SU-DHL-6 (cell line): ENCODE measurements around the gene ABCB1.

Experiments
- H2AFZ ChIP-seq: fragments of 200-600 bp; sonication (generic); 2 replicates; pipeline ENCODE4 v1.6.1; 2014; ENCODE audit warnings: low read depth, mild to moderate bottlenecking, moderate library complexity, mixed read lengths, antibody characterized with exemption, low read length; ENCODE audit not compliant: severe bottlenecking
- H3F3A ChIP-seq: fragments of 200-600 bp; shearing (Covaris generic); 2 replicates; pipeline ENCODE4 v1.6.0; 2016; ENCODE audit warnings: antibody characterized with exemption, mild to moderate bottlenecking; ENCODE audit not compliant: insufficient read depth
- H3K27ac ChIP-seq: fragments of 200-600 bp; sonication (generic); 2 replicates; pipeline ENCODE4 v1.5.1; 2016; ENCODE audit warnings: low read depth, mild to moderate bottlenecking, low read length, moderate library complexity, mixed read lengths
- H3K27me3 ChIP-seq: fragments of 200-600 bp; sonication (generic), shearing (Covaris generic); 2 replicates; pipeline ENCODE4 v1.6.0; 2014; ENCODE audit warnings: mild to moderate bottlenecking, low read length
- H3K36me3 ChIP-seq: fragments of 200-600 bp; sonication (generic); 2 replicates; pipeline ENCODE4 v1.6.1; 2014; ENCODE audit warnings: mild to moderate bottlenecking, low read length, mixed read lengths
- H3K4me2 ChIP-seq: fragments of 300-600, 200-600 bp; shearing (Covaris generic), sonication (generic); 2 replicates; pipeline ENCODE4 v1.6.0; 2014; ENCODE audit warnings: low read length, low read depth, mild to moderate bottlenecking; ENCODE audit not compliant: poor library complexity, severe bottlenecking
- H3K4me3 ChIP-seq: fragments of 200-600 bp; sonication (generic); 2 replicates; pipeline ENCODE4 v1.5.1; 2014; ENCODE audit warnings: antibody characterized with exemption, low read length, mild to moderate bottlenecking, mixed read lengths; ENCODE audit not compliant: insufficient read depth, poor library complexity, severe bottlenecking
- H3K79me2 ChIP-seq: fragments of 200-600 bp; sonication (generic); 2 replicates; pipeline ENCODE4 v1.6.1; 2014; ENCODE audit warnings: mild to moderate bottlenecking, low read length, moderate library complexity; ENCODE audit not compliant: insufficient read depth
- H3K9ac ChIP-seq: fragments of 200-600 bp; sonication (generic); 2 replicates; pipeline ENCODE4 v1.7.0; 2014; ENCODE audit warnings: mild to moderate bottlenecking, low read length
- H3K9me2 ChIP-seq: fragments of 200-600 bp; sonication (generic); replicated peaks from 2 replicates; pipeline ENCODE4 v1.6.1; 2014; ENCODE audit warnings: low read length; ENCODE audit not compliant: insufficient read depth
- H3K9me3 ChIP-seq: fragments of 200-600 bp; sonication (generic); 2 replicates; pipeline ENCODE4 v1.6.1; 2014; ENCODE audit warnings: low read length, mixed read lengths; ENCODE audit not compliant: insufficient read depth
- H4K20me1 ChIP-seq: fragments of 200-600 bp; sonication (generic); 2 replicates; pipeline ENCODE4 v1.6.1; 2014; ENCODE audit warnings: low read depth, mild to moderate bottlenecking, antibody characterized with exemption, low read length, moderate library complexity, mixed read lengths
- EZH2phosphoT487 ChIP-seq: fragments of 200-600 bp; sonication (generic), shearing (Covaris generic); conservative IDR thresholded peaks from 2 replicates; pipeline ENCODE4 v1.6.1; 2018; ENCODE audit warnings: mild to moderate bottlenecking, antibody characterized with exemption, low read length, moderate library complexity, mixed read lengths
- TF ChIP-seq, protein P1 (sequence below): fragments of 200-600 bp; sonication (generic); IDR thresholded peaks from one replicate; pipeline ENCODE4 v1.5.1; 2017; ENCODE audit warnings: antibody characterized with exemption, mild to moderate bottlenecking, low read length, moderate library complexity; ENCODE audit not compliant: insufficient read depth, poor library complexity, severe bottlenecking

ABCB1 gene

DNA sequence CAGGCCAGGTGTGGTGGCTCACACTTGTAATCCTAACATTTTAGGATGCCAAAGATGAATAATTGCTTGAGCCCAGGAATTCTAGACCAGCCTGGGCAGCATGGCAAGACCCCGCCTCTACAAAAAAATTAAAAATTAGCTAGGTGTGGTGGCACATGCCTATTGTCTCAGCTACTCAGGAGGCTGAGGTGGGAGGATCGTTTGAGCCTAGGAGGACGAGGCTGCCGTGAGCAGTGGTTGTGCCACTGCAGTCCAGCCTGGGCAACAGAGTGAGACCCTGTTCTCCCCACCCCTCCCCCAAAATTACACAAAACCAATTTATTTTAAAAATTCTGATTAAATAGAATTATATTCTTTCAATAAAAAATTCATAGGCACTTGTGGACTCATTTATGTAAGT lies 39.0 kb downstream of the ABCB1 start:
- no peak overlapping the region for H2AFZ ChIP-seq
- TF ChIP-seq, protein P1, sequence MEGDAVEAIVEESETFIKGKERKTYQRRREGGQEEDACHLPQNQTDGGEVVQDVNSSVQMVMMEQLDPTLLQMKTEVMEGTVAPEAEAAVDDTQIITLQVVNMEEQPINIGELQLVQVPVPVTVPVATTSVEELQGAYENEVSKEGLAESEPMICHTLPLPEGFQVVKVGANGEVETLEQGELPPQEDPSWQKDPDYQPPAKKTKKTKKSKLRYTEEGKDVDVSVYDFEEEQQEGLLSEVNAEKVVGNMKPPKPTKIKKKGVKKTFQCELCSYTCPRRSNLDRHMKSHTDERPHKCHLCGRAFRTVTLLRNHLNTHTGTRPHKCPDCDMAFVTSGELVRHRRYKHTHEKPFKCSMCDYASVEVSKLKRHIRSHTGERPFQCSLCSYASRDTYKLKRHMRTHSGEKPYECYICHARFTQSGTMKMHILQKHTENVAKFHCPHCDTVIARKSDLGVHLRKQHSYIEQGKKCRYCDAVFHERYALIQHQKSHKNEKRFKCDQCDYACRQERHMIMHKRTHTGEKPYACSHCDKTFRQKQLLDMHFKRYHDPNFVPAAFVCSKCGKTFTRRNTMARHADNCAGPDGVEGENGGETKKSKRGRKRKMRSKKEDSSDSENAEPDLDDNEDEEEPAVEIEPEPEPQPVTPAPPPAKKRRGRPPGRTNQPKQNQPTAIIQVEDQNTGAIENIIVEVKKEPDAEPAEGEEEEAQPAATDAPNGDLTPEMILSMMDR = no peak
- no peak for TF ChIP-seq EZH2phosphoT487
- H3K36me3 ChIP-seq = no peaks in the 10 kb centered on the region
- H3K9me2 ChIP-seq = no peaks in the 10 kb centered on the region
- H3K79me2 ChIP-seq = no peaks in the 10 kb centered on the region
- no peaks in the 10 kb centered on the region for H4K20me1 ChIP-seq
- no peak overlapping the region for H3K9ac ChIP-seq
- no peak overlapping the region for H3K4me2 ChIP-seq
- no peaks in the 10 kb centered on the region for H3K9me3 ChIP-seq
- H3K27ac ChIP-seq = no peak overlapping the region
- H3F3A ChIP-seq = no peaks in the 10 kb centered on the region
- no peaks in the 10 kb centered on the region for H3K27me3 ChIP-seq
- H3K4me3 ChIP-seq = no peak overlapping the region

DNA sequence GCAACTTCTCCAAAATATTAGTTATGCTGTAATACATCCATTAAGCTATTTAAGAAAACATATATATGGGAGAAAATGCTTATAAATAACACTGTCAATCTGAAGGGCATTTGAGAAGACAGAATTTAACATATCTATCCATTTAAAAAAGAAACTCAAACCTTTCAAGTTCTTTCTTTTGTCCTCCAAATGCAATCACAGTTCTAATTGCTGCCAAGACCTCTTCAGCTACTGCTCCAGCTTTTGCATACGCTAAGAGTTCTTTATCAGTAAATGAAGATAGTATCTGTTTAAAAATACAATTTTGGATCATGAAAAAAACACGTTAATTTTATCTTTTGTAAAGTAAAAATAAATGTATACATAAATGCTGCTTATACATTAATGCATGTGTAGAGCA lies 39.6 kb downstream of the ABCB1 start:
- Histone ChIP-seq H3K27me3 (no peaks in the 10 kb centered on the region), H3K79me2 (no peaks in the 10 kb centered on the region), H3K27ac (no peak overlapping the region), H4K20me1 (no peaks in the 10 kb centered on the region), H3K9me2 (no peaks in the 10 kb centered on the region), H3K4me3 (no peak overlapping the region), H2AFZ (no peak overlapping the region), H3K4me2 (no peak overlapping the region), H3K36me3 (no peaks in the 10 kb centered on the region), H3K9ac (no peak overlapping the region), H3K9me3 (no peaks in the 10 kb centered on the region), H3F3A (no peaks in the 10 kb centered on the region)
- TF ChIP-seq, protein P1 = no peak
- TF ChIP-seq EZH2phosphoT487 = no peak

DNA sequence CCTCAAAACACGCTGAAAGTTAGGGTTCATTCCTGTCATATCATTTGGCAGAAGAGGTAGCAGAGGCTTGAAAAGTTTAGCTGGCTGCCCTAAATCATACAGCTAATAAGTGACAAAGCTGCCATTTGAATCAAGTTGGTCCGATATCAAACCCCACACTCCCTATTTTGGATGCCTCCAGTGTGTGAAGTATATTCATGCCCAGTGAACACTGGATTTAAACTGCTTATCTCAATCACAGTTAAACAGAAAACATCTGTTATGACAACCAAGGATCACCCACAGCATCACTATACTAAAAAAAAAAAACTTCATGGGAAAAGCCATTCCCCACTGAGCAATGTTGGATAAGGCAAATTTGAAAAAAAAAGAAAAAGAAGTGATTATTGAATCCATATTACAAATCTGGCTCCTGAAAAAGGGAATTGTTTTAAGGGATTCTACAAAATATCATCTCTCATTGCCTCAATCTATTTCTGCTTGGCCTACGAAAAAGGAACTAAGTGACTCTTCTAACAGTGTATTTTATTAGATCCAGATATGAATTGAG lies 48.3 kb downstream of the ABCB1 start:
- no peak overlapping the region for H3K9ac ChIP-seq
- H3K9me2 ChIP-seq = no peaks in the 10 kb centered on the region
- H3K27me3 ChIP-seq = no peaks in the 10 kb centered on the region
- H3K27ac ChIP-seq = no peak overlapping the region
- H3F3A ChIP-seq = no peaks in the 10 kb centered on the region
- H4K20me1 ChIP-seq = no peaks in the 10 kb centered on the region
- no peak overlapping the region for H2AFZ ChIP-seq
- no peak overlapping the region for H3K4me3 ChIP-seq
- H3K4me2 ChIP-seq = no peak overlapping the region
- no peaks in the 10 kb centered on the region for H3K36me3 ChIP-seq
- no peaks in the 10 kb centered on the region for H3K79me2 ChIP-seq
- H3K9me3 ChIP-seq = no peaks in the 10 kb centered on the region
- TF ChIP-seq EZH2phosphoT487 = no peak
- TF ChIP-seq, protein P1 = no peak
